ENCODE results near the gene MFAP4. TPM values are rescaled to one million over a fixed set of nuclear protein-coding genes. Genes with fewer than 3 reads are reported as not detected.

The MFAP4 gene
- total RNA-seq, 1 experiment from 2014 or later: 0.52 TPM

DNA sequence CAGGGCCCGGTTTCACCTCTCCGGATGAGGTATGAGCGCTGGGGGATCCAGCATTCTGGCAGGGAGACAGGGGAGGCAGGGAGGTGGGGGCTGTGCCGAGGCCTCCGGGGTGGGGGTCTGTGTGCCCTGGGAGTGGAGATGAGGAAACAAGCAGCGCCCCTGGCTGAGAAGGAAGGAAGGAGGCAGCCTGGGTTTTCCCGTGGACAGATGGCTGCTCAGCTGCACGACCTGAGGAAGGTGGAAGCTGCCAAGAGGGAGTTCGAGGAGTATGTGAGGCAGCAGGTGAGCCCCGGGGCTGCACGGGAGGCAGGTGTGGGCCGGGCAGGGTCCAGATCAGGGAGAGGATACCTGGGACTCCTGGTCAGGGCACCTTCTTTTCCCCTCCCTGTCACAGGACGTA is 28.3 kb upstream of the MFAP4 start (continued):
- TF ChIP-seq EZH2 (IDR thresholded peaks at IDR 0.05): no peak
- no peak for TF ChIP-seq JUND (IDR thresholded peaks at IDR 0.05)
- TF ChIP-seq CTCF (IDR thresholded peaks at IDR 0.05 in 2 of 3, conservative IDR thresholded peaks at IDR 0.05 in 1 of 3; ENCODE audit: borderline replicate concordance in 1 of 3, insufficient read depth in 1 of 3, low read depth in 2 of 3, low read length in 2 of 3): no peak
- no peak for TF ChIP-seq POLR2AphosphoS5 (IDR thresholded peaks at IDR 0.05; ENCODE audit: low read depth, low read length)
- TF ChIP-seq ATF3 (IDR thresholded peaks at IDR 0.05): no peak
- TF ChIP-seq MAX (IDR thresholded peaks at IDR 0.05): no peak
- TF ChIP-seq ZNF274 (IDR thresholded peaks at IDR 0.05; ENCODE audit: low read depth, low read length): no peak
- TF ChIP-seq ZFX (IDR thresholded peaks at IDR 0.05): no peak

- BruUV-seq (replicated peaks): no TSS peak
- H3K9ac ChIP-seq (ENCODE audit: low read length): no peak overlapping the region
- POLR2A ChIA-PET: interaction anchor here (0.9 kb wide), 1 partner anchor 37 kb away, joined by 3 read pairs; the partner anchor contains the start of gene MAPK7
These were observed 27.6 kb upstream of the MFAP4 start for GRCh38 chr17:19414396-19415280.

More at GRCh38 chr17:19414396-19415280, 27.6 kb upstream of the MFAP4 start:
- CTCF ChIA-PET: no interaction called here
- Histone ChIP-seq H3K4me1 (ENCODE audit: control insufficient read depth in 1 of 2, insufficient read depth in 2 of 2, low read length in 2 of 2) (peaks cover 6 to 18% of the 10 kb centered on the region in 2 experiments; a peak in 3 of 4 replicates), H3K9me3 (ENCODE audit: control insufficient read depth in 1 of 2, insufficient read depth in 1 of 2, low read depth in 1 of 2, low read length in 2 of 2) (no peaks in the 10 kb centered on the region), H2AFZ (ENCODE audit: low read depth, low read length, poor library complexity, severe bottlenecking) (no peak overlapping the region), H3K27ac (ENCODE audit: low read depth, low read length) (no peak overlapping the region), H3K36me3 (ENCODE audit: control insufficient read depth in 1 of 2, insufficient read depth in 2 of 2, low read length in 2 of 2) (no peaks in the 10 kb centered on the region), H3K9me2 (ENCODE audit: insufficient read depth) (no peaks in the 10 kb centered on the region), H3K27me3 (ENCODE audit: insufficient read depth, low read length) (no peaks in the 10 kb centered on the region), H3K4me2 (ENCODE audit: low read length) (no peak overlapping the region), H3K4me3 (replicated peaks in 1 of 2; ENCODE audit: low read depth in 1 of 2, low read length in 2 of 2) (no peak overlapping the region), H4K20me1 (ENCODE audit: insufficient read depth) (no peaks in the 10 kb centered on the region), H3K79me2 (ENCODE audit: insufficient read depth, low read length) (no peaks in the 10 kb centered on the region)
- RAD21 ChIA-PET (ENCODE audit: low non-redundant PET in 1 of 2, low total read pairs in 2 of 2, uncharacterized antibody in 2 of 2, unreplicated experiment in 2 of 2): no interaction called here
- TF ChIP-seq MAX (IDR thresholded peaks at IDR 0.05) (no peak), YY1 (IDR thresholded peaks at IDR 0.05; ENCODE audit: extremely low read depth, insufficient replicate concordance, low read depth, low read length) (no peak), SIN3A (IDR thresholded peaks at IDR 0.05; ENCODE audit: low read depth) (no peak), ZNF274 (IDR thresholded peaks at IDR 0.05; ENCODE audit: low read depth, low read length) (no peak), POLR2AphosphoS5 (IDR thresholded peaks at IDR 0.05; ENCODE audit: low read depth, low read length) (no peak), FOSL1 (IDR thresholded peaks at IDR 0.05; ENCODE audit: low read depth) (no peak), EZH2 (IDR thresholded peaks at IDR 0.05) (no peak), JUND (IDR thresholded peaks at IDR 0.05) (no peak)
- TF ChIP-seq, protein P1, sequence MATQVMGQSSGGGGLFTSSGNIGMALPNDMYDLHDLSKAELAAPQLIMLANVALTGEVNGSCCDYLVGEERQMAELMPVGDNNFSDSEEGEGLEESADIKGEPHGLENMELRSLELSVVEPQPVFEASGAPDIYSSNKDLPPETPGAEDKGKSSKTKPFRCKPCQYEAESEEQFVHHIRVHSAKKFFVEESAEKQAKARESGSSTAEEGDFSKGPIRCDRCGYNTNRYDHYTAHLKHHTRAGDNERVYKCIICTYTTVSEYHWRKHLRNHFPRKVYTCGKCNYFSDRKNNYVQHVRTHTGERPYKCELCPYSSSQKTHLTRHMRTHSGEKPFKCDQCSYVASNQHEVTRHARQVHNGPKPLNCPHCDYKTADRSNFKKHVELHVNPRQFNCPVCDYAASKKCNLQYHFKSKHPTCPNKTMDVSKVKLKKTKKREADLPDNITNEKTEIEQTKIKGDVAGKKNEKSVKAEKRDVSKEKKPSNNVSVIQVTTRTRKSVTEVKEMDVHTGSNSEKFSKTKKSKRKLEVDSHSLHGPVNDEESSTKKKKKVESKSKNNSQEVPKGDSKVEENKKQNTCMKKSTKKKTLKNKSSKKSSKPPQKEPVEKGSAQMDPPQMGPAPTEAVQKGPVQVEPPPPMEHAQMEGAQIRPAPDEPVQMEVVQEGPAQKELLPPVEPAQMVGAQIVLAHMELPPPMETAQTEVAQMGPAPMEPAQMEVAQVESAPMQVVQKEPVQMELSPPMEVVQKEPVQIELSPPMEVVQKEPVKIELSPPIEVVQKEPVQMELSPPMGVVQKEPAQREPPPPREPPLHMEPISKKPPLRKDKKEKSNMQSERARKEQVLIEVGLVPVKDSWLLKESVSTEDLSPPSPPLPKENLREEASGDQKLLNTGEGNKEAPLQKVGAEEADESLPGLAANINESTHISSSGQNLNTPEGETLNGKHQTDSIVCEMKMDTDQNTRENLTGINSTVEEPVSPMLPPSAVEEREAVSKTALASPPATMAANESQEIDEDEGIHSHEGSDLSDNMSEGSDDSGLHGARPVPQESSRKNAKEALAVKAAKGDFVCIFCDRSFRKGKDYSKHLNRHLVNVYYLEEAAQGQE (IDR thresholded peaks at IDR 0.05; ENCODE audit: low read depth): no peak
- DNase-seq (ENCODE audit: low read depth, low spot score) (no peak), ATAC-seq (no peak)
- intact Hi-C loops (cut with micrococcal nuclease): no loop called here
